B cell (primary cell): ENCODE results near the gene CHRNA4.

ENCODE experiments used
- CTCF ChIP-seq: fragments of 200-600 bp; IDR thresholded peaks from one replicate; pipeline ENCODE4 v1.8.0; 2022; ENCODE audit warnings: antibody characterized with exemption, mild to moderate bottlenecking
- EZH2 ChIP-seq: IDR thresholded peaks from 2 replicates; pipeline ENCODE4 v1.6.1; 2012; ENCODE audit warnings: borderline replicate concordance, low read depth, mild to moderate bottlenecking, moderate library complexity, low read length; ENCODE audit not compliant: insufficient read depth, poor library complexity, severe bottlenecking

GRCh38 chr20:63356931-63357879, 3.9 kb downstream of the CHRNA4 start:
- TF ChIP-seq CTCF (no peak), EZH2 (no peak)
